MM.1S (cell line): ENCODE data around the gene ARHGEF33.

Source experiments
- EZH2 ChIP-seq: fragments of 300-600 bp; sonication (generic); optimal IDR thresholded peaks from 2 replicates; pipeline ENCODE3; 2017; ENCODE audit warnings: low read depth, mild to moderate bottlenecking, antibody characterized with exemption, low read length, mixed read lengths
- TF ChIP-seq, protein P1 (sequence below): fragments of 300-600 bp; sonication (generic); IDR thresholded peaks from 2 replicates; pipeline ENCODE4 v1.5.1; 2016; ENCODE audit warnings: antibody characterized with exemption, low read length, mixed read lengths

DNA sequence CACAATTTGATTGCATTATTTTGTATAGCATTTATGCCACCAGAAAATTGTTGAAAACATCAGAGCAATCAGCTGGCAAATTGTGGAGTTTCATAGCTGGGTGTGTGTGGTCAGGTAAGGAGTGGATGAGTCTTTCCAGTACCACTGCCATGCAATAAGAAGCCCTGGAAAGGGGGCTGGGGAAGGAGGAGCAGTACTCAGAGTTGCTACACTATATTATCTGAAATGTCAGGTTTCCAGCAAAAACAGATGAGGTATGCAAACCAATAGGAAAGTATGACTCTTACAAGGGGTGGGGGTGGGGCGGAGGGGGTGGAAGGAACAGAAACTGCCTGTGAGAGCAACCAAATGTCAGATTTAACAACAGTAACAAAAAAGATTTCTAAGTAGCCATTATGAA, 119.0 kb downstream of the ARHGEF33 start:
- TF ChIP-seq EZH2, result no peak
- TF ChIP-seq, protein P1, sequence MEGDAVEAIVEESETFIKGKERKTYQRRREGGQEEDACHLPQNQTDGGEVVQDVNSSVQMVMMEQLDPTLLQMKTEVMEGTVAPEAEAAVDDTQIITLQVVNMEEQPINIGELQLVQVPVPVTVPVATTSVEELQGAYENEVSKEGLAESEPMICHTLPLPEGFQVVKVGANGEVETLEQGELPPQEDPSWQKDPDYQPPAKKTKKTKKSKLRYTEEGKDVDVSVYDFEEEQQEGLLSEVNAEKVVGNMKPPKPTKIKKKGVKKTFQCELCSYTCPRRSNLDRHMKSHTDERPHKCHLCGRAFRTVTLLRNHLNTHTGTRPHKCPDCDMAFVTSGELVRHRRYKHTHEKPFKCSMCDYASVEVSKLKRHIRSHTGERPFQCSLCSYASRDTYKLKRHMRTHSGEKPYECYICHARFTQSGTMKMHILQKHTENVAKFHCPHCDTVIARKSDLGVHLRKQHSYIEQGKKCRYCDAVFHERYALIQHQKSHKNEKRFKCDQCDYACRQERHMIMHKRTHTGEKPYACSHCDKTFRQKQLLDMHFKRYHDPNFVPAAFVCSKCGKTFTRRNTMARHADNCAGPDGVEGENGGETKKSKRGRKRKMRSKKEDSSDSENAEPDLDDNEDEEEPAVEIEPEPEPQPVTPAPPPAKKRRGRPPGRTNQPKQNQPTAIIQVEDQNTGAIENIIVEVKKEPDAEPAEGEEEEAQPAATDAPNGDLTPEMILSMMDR, result no peak
